Upper lobe of left lung (tissue), 4 donors: ENCODE measurements around the gene RGS7.

Experiments used
- CTCF ChIP-seq, 6 experiments: fragments of 450-650 bp in 4 of 6; fragments of 200-600 bp in 2 of 6; sonication (generic) in 2 of 6; IDR thresholded peaks; one replicate each; pipeline ENCODE4 v1.5.1; 2016 to 2019; ENCODE audit warnings: antibody characterized with exemption in 6 of 6
- POLR2A ChIP-seq, 4 donors: fragments of 450-650 bp; IDR thresholded peaks; one replicate each; pipeline ENCODE4 v1.5.1; 2016 to 2017; ENCODE audit warnings: antibody characterized with exemption in 4 of 4, mild to moderate bottlenecking in 2 of 4

- no peak for TF ChIP-seq POLR2A (IDR thresholded peaks at IDR 0.05)
- TF ChIP-seq CTCF (IDR thresholded peaks at IDR 0.05), result no peak
Observed at GRCh38 chr1:241095847-241096246, 261.2 kb downstream of the RGS7 start.
